Subcutaneous adipose tissue (tissue), 4 donors: ENCODE results near the gene TCF12. TPM values are rescaled to one million over a fixed set of nuclear protein-coding genes. Genes with fewer than 3 reads are reported as not detected.

ENCODE experiments used
- total RNA-seq, 4 donors: library from RNA; depleted of rRNA; stranded (reverse); fragments of >200 nt; gene quantifications; one replicate each; pipeline ENCODE4 v1.1.0, GENCODE V29; 2016
- TF ChIP-seq, protein P1 (sequence below): fragments of 450-650 bp; IDR thresholded peaks from one replicate; pipeline ENCODE4 v1.5.1; 2016; ENCODE audit warnings: low read depth, mild to moderate bottlenecking, control low read depth, antibody characterized with exemption, moderate library complexity

TCF12 gene
- total RNA-seq, 4 donors from 2014 or later = 138 to 171 (median 166) TPM

DNA sequence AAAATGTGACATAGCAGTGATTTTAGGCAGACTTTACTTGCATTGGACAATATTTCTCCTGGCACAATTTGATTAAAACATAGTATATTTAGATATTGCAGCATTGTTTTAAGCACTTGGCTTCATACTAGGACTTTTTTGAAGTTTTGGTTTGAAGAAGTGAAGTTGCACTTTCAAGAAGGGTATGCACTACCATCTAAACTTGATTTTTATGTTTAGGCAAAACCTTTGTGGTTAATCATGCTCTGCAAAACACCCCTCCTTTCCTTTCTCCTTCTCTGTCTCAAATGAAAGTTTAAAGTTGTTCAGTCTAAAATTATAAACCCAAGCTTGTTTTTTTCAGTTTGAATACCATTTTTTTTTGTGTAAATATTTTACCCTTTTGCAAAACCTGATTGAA, 173.8 kb downstream of the TCF12 start:
- TF ChIP-seq, protein P1, sequence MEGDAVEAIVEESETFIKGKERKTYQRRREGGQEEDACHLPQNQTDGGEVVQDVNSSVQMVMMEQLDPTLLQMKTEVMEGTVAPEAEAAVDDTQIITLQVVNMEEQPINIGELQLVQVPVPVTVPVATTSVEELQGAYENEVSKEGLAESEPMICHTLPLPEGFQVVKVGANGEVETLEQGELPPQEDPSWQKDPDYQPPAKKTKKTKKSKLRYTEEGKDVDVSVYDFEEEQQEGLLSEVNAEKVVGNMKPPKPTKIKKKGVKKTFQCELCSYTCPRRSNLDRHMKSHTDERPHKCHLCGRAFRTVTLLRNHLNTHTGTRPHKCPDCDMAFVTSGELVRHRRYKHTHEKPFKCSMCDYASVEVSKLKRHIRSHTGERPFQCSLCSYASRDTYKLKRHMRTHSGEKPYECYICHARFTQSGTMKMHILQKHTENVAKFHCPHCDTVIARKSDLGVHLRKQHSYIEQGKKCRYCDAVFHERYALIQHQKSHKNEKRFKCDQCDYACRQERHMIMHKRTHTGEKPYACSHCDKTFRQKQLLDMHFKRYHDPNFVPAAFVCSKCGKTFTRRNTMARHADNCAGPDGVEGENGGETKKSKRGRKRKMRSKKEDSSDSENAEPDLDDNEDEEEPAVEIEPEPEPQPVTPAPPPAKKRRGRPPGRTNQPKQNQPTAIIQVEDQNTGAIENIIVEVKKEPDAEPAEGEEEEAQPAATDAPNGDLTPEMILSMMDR = no peak

DNA sequence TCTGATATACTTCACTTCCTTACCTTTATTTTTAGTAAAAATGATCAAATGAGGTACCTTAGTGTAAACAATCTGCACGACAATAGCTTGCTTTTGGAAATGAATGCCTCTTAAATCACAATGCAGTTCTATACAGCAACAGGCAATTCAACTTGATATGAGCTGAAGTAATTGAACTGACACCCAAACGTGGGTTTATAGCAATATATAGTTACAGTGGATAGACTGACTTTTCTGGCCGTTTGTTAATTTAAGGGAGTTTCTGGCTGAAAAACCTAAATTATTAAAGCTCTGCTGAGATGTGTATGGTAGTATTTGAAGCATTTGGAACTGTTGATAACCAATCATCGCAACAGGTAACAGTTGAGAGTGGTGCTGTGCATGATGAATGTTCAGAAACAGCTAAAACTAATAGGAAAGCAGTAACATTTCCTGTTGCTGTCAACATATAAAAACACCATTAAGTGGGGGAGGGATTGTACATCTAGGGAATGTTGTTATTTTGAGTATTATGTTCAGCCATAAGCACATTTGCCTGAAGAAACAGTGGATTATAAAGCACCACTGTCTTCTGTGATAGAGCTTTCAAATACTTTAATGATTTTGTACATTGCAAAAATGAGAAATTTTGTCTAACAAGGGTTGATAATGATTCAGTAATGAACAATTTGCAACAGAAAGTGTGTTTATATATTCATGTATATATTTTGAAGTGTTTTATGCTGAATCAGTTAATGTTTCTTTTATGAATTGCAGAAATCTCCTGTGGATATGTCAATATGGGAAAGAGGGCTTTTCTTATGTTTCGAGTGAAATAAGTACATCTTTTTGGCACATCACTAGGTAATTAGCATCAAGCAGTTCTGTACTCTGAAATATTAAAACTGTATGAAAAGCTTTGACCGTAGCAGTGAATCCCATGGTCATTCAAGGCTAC, 176.1 kb downstream of the TCF12 start:
- TF ChIP-seq, protein P1 = no peak

DNA sequence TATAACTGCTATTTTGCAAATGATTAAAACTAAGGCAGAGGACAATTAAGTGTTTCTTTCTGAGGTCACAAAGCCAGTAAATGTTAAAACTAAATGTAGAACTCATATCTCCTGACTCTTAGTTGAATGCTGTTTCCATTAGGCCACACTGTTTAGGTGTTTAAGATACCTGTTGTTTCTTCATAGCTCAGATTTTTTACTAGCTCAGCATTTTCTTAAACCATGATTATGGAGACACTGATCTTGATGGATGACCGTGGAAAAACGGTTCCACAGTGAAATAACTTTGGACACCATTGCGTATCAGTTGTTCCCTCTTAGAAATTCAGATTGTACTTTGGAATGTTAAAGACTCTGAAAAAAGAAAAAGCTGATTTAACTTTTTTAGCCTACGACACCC, 177.5 kb downstream of the TCF12 start:
- TF ChIP-seq, protein P1 = no peak

DNA sequence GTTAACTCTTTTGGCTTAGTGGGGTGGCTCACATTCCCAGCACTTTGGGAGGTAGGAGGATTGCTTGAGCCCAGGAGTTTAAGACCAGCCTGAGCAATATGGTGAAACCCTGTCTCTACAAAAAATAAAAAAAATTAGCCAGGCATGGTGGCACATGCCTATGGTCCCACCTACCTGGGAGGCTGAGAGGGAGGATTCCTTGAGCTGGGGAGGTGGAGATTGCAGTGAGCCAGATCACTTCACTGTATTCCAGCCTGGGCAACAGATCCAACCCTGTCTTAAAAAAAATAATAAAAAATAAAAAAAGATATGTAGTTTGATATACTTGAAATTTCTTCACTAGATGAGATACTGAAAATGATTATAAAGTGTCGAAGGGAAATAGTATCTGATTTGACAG, 178.8 kb downstream of the TCF12 start:
- TF ChIP-seq, protein P1 = no peak

DNA sequence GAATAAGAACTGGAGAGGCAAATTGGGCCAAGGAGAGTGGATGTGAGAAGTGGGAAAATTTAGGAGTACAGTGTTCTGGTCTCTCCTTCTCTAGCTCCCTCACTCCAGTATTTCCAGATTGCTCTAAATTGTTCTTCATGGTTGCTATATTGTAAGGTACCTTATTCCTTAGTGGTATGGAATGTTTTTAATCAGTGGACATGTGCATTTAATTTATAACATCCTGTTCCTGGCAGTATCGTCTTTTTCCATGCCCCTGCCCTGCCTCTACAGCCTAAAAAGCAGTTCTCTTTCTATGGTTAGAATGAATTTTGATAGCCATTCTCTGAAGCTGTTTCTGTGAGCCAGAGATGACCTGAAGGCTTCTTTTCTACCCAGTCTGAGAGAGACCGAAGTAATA, 180.5 kb downstream of the TCF12 start:
- TF ChIP-seq, protein P1 = no peak

- TF ChIP-seq, protein P1 = no peak
Measured at GRCh38 chr15:57100136-57100539, 181.7 kb downstream of the TCF12 start.

GRCh38 chr15:57102858-57103257, 184.4 kb downstream of the TCF12 start:
- TF ChIP-seq, protein P1 = no peak
